Measurements from ENCODE around the gene DNAH9.

Gene DNAH9

DNA sequence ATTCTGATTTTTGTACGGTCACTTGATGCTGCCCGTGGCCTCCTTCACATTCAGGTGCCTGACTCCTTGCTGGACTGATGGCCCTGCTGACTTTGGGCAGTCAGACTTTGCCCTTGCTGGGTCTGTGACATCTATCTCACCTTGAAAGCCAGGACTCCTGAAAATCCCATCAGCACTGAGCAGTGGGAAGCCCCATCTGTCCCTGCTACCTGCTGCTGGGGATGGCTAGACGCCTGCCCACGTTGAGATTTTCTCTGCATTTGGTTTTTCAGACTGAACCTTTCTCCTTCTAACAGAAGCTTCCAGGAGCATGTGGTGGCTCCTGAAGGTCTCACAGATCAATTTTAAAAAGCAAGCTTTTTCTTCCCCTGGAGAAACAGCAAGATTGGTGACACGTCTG, 409.2 kb downstream of the DNAH9 start:
- TF ChIP-seq, protein P1, sequence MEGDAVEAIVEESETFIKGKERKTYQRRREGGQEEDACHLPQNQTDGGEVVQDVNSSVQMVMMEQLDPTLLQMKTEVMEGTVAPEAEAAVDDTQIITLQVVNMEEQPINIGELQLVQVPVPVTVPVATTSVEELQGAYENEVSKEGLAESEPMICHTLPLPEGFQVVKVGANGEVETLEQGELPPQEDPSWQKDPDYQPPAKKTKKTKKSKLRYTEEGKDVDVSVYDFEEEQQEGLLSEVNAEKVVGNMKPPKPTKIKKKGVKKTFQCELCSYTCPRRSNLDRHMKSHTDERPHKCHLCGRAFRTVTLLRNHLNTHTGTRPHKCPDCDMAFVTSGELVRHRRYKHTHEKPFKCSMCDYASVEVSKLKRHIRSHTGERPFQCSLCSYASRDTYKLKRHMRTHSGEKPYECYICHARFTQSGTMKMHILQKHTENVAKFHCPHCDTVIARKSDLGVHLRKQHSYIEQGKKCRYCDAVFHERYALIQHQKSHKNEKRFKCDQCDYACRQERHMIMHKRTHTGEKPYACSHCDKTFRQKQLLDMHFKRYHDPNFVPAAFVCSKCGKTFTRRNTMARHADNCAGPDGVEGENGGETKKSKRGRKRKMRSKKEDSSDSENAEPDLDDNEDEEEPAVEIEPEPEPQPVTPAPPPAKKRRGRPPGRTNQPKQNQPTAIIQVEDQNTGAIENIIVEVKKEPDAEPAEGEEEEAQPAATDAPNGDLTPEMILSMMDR (IDR thresholded peaks at IDR 0.05; ENCODE audit: extremely low read depth, missing control alignments): no peak
- no peak for DNase-seq (ENCODE audit: low spot score)
